Loucy (cell line): ENCODE results near the gene SOCS6.

ENCODE experiments used
- H2AFZ ChIP-seq: fragments of 200-600 bp; sonication (generic); 2 replicates; pipeline ENCODE4 v1.6.0; 2016; ENCODE audit warnings: antibody characterized with exemption, mild to moderate bottlenecking, low read length, moderate library complexity
- H3F3A ChIP-seq: fragments of 200-600 bp; 2 replicates; pipeline ENCODE4 v1.6.0; 2016; ENCODE audit warnings: antibody characterized with exemption, low read depth, mild to moderate bottlenecking
- H3K27me3 ChIP-seq: fragments of 200-600 bp; sonication (generic); 2 replicates; pipeline ENCODE4 v1.6.1; 2014; ENCODE audit warnings: low read length, mild to moderate bottlenecking; ENCODE audit not compliant: insufficient read depth, poor library complexity, severe bottlenecking
- H3K36me3 ChIP-seq: fragments of 200-600 bp; sonication (generic); 2 replicates; pipeline ENCODE4 v1.6.1; 2016; ENCODE audit warnings: low read length; ENCODE audit not compliant: insufficient read depth
- H3K4me1 ChIP-seq: fragments of 200-600 bp; sonication (generic); 2 replicates; pipeline ENCODE4 v1.5.1; 2014; ENCODE audit warnings: low read length, mild to moderate bottlenecking; ENCODE audit not compliant: insufficient read depth, poor library complexity, severe bottlenecking
- H3K4me2 ChIP-seq: fragments of 200-600 bp; sonication (generic); 2 replicates; pipeline ENCODE4 v1.6.0; 2014; ENCODE audit warnings: antibody characterized with exemption, low read length, low read depth, mild to moderate bottlenecking; ENCODE audit not compliant: poor library complexity, severe bottlenecking
- H3K4me3 ChIP-seq: fragments of 200-600 bp; sonication (generic); 2 replicates; pipeline ENCODE4 v1.5.1; 2014; ENCODE audit warnings: low read length, mild to moderate bottlenecking, mixed read lengths; ENCODE audit not compliant: poor library complexity, severe bottlenecking
- H3K79me2 ChIP-seq: fragments of 200-600 bp; sonication (generic); 2 replicates; pipeline ENCODE4 v1.6.1; 2014; ENCODE audit warnings: low read length; ENCODE audit not compliant: insufficient read depth
- H3K9ac ChIP-seq: fragments of 200-600 bp; sonication (generic); 2 replicates; pipeline ENCODE4 v1.6.0; 2014; ENCODE audit warnings: mild to moderate bottlenecking, low read depth, low read length, moderate library complexity; ENCODE audit not compliant: poor library complexity, severe bottlenecking
- H3K9me2 ChIP-seq: fragments of 200-600 bp; sonication (generic); replicated peaks from 2 replicates; pipeline ENCODE4 v1.6.1; 2016; ENCODE audit warnings: low read depth, low read length, mixed read lengths
- H3K9me3 ChIP-seq: fragments of 200-600 bp; sonication (generic); 2 replicates; pipeline ENCODE4 v1.6.1; 2014; ENCODE audit warnings: mild to moderate bottlenecking, antibody characterized with exemption, low read length, low read depth; ENCODE audit not compliant: insufficient read depth
- H4K20me1 ChIP-seq: fragments of 200-600 bp; sonication (generic); 2 replicates; pipeline ENCODE4 v1.6.0; 2014; ENCODE audit warnings: antibody characterized with exemption, low read length, mild to moderate bottlenecking; ENCODE audit not compliant: insufficient read depth, poor library complexity, severe bottlenecking
- CTCF ChIP-seq: fragments of 200-600 bp; sonication (generic); conservative IDR thresholded peaks from 2 replicates; pipeline ENCODE4 v1.5.1; 2014; ENCODE audit warnings: mild to moderate bottlenecking, antibody characterized with exemption, low read length
- EZH2phosphoT487 ChIP-seq: fragments of 200-600 bp; IDR thresholded peaks from 2 replicates; pipeline ENCODE4 v1.6.1; 2018; ENCODE audit warnings: antibody characterized with exemption, mild to moderate bottlenecking, moderate library complexity, borderline replicate concordance

SOCS6 gene

GRCh38 chr18:70291295-70291574, 2.4 kb downstream of the SOCS6 start:
- Histone ChIP-seq H3K36me3 (no peaks in the 10 kb centered on the region), H3K4me3 (no peak overlapping the region), H3K9me2 (no peaks in the 10 kb centered on the region), H4K20me1 (no peaks in the 10 kb centered on the region), H3K4me2 (no peak overlapping the region), H2AFZ (no peak overlapping the region), H3K9me3 (no peaks in the 10 kb centered on the region), H3K79me2 (no peaks in the 10 kb centered on the region), H3F3A (no peaks in the 10 kb centered on the region), H3K9ac (no peak overlapping the region), H3K4me1 (no peaks in the 10 kb centered on the region), H3K27me3 (no peaks in the 10 kb centered on the region)
- TF ChIP-seq EZH2phosphoT487 (no peak), CTCF (no peak)

- H3K9ac ChIP-seq: no peak overlapping the region
- H4K20me1 ChIP-seq: no peaks in the 10 kb centered on the region
- no peaks in the 10 kb centered on the region for H3K9me2 ChIP-seq
- no peak for TF ChIP-seq EZH2phosphoT487
- no peak for TF ChIP-seq CTCF
- H3K36me3 ChIP-seq: no peaks in the 10 kb centered on the region
- H3K4me2 ChIP-seq: no peak overlapping the region
- H3K27me3 ChIP-seq: no peaks in the 10 kb centered on the region
- no peaks in the 10 kb centered on the region for H3K79me2 ChIP-seq
- no peak overlapping the region for H2AFZ ChIP-seq
- no peaks in the 10 kb centered on the region for H3K9me3 ChIP-seq
- H3K4me3 ChIP-seq: no peak overlapping the region
- H3F3A ChIP-seq: no peaks in the 10 kb centered on the region
- H3K4me1 ChIP-seq: no peaks in the 10 kb centered on the region
Measured at GRCh38 chr18:70292628-70293027, 3.8 kb downstream of the SOCS6 start.

GRCh38 chr18:70293166-70293565, 4.3 kb downstream of the SOCS6 start:
- H4K20me1 ChIP-seq: no peaks in the 10 kb centered on the region
- no peaks in the 10 kb centered on the region for H3F3A ChIP-seq
- TF ChIP-seq CTCF (no peak), EZH2phosphoT487 (no peak)
- H3K9me2 ChIP-seq: no peaks in the 10 kb centered on the region
- no peaks in the 10 kb centered on the region for H3K27me3 ChIP-seq
- H3K9ac ChIP-seq: no peak overlapping the region
- no peaks in the 10 kb centered on the region for H3K79me2 ChIP-seq
- no peak overlapping the region for H3K4me3 ChIP-seq
- H3K9me3 ChIP-seq: no peaks in the 10 kb centered on the region
- no peak overlapping the region for H3K4me2 ChIP-seq
- no peak overlapping the region for H2AFZ ChIP-seq
- H3K4me1 ChIP-seq: no peaks in the 10 kb centered on the region
- no peaks in the 10 kb centered on the region for H3K36me3 ChIP-seq
